Neutrophil (primary cell): ENCODE data around the gene MRPL45.

Source experiments
- H3K27ac ChIP-seq: fragments of 200-600 bp; sonication (generic); 2 replicates; pipeline ENCODE4 v1.5.1; 2016; ENCODE audit warnings: mild to moderate bottlenecking, moderate library complexity
- H3K27me3 ChIP-seq: fragments of 200-600 bp; sonication (generic); 2 replicates; pipeline ENCODE4 v1.6.0; 2016; ENCODE audit warnings: mild to moderate bottlenecking
- H3K36me3 ChIP-seq: fragments of 200-600 bp; sonication (generic); 2 replicates; pipeline ENCODE4 v1.5.1; 2017
- H3K4me1 ChIP-seq, 2 experiments: fragments of 200-600 bp in 1 of 2; sonication (generic) in 1 of 2; 1 replicate in 1 of 2; 2 replicates in 1 of 2; pipeline versions ENCODE4 v1.5.1 to v1.6.1; 2013 to 2016; ENCODE audit warnings: low read depth in 1 of 2, low read length in 1 of 2, mild to moderate bottlenecking in 1 of 2, moderate library complexity in 1 of 2; ENCODE audit not compliant: control insufficient read depth in 1 of 2, insufficient read depth in 1 of 2
- H3K4me3 ChIP-seq, 2 experiments: fragments of 200-600 bp in 1 of 2; sonication (generic) in 1 of 2; 1 replicate in 1 of 2; 2 replicates in 1 of 2; pipeline ENCODE4 v1.5.1; 2013 to 2016; ENCODE audit warnings: low read depth in 1 of 2, low read length in 1 of 2, mild to moderate bottlenecking in 1 of 2, moderate library complexity in 1 of 2
- H3K9me3 ChIP-seq: fragments of 200-600 bp; sonication (generic); 2 replicates; pipeline ENCODE4 v1.5.1; 2016
- TF ChIP-seq, protein P1 (sequence below): fragments of 200-600 bp; sonication (generic); IDR thresholded peaks from 2 replicates; pipeline ENCODE4 v1.5.1; 2016; ENCODE audit warnings: antibody characterized with exemption

MRPL45 gene

DNA sequence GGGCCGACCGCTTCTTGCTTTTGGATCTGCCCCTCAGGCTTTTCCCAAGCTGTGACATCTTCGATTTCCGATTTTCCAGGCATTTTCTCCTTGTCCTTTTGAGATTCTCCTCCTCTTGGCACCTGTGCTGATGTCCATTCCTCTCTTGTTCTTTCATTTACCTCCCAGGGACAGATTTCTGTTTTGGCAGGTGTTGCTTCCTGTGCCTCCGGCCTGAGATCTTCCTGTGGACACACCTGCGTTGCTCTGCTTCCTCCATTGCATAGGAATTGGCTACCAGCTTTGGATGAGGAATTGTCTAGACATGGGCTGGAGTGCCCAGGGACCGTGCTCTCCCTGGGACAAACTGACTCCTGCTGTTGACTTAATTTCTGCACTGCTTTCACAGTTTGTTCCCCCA lies 31.7 kb downstream of the MRPL45 start:
- no peak overlapping the region for H3K4me3 ChIP-seq
- peaks cover 0 to 3% of the 10 kb centered on the region in 2 experiments for H3K4me1 ChIP-seq
- H3K27me3 ChIP-seq = no peaks in the 10 kb centered on the region
- TF ChIP-seq, protein P1, sequence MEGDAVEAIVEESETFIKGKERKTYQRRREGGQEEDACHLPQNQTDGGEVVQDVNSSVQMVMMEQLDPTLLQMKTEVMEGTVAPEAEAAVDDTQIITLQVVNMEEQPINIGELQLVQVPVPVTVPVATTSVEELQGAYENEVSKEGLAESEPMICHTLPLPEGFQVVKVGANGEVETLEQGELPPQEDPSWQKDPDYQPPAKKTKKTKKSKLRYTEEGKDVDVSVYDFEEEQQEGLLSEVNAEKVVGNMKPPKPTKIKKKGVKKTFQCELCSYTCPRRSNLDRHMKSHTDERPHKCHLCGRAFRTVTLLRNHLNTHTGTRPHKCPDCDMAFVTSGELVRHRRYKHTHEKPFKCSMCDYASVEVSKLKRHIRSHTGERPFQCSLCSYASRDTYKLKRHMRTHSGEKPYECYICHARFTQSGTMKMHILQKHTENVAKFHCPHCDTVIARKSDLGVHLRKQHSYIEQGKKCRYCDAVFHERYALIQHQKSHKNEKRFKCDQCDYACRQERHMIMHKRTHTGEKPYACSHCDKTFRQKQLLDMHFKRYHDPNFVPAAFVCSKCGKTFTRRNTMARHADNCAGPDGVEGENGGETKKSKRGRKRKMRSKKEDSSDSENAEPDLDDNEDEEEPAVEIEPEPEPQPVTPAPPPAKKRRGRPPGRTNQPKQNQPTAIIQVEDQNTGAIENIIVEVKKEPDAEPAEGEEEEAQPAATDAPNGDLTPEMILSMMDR = no peak
- H3K9me3 ChIP-seq = no peaks in the 10 kb centered on the region
- no peak overlapping the region for H3K27ac ChIP-seq
- H3K36me3 ChIP-seq = no peaks in the 10 kb centered on the region

DNA sequence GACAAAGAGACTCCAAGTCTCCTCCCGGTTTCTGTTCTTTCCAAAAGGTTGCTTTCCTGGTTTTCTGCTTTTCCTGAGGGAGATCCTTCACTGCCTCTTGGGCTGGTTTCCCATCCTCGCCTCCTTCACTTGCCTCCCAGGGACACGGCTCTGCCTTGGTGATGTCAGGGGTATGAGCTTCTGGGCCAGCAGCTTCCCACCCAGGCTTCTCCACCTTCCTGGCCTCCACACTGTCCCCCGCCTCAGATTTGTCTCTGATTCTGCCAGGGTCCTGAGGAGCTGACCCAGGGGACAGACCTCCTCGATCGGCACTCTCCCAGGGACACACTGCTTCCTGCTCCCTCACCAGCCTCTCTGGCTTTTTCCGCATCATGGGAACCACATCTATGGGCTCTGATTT lies 32.3 kb downstream of the MRPL45 start:
- Histone ChIP-seq H3K27me3 (no peaks in the 10 kb centered on the region), H3K4me3 (no peak overlapping the region), H3K9me3 (no peaks in the 10 kb centered on the region), H3K27ac (no peak overlapping the region), H3K36me3 (no peaks in the 10 kb centered on the region), H3K4me1 (peaks cover 0 to 3% of the 10 kb centered on the region in 2 experiments)
- TF ChIP-seq, protein P1 = no peak

DNA sequence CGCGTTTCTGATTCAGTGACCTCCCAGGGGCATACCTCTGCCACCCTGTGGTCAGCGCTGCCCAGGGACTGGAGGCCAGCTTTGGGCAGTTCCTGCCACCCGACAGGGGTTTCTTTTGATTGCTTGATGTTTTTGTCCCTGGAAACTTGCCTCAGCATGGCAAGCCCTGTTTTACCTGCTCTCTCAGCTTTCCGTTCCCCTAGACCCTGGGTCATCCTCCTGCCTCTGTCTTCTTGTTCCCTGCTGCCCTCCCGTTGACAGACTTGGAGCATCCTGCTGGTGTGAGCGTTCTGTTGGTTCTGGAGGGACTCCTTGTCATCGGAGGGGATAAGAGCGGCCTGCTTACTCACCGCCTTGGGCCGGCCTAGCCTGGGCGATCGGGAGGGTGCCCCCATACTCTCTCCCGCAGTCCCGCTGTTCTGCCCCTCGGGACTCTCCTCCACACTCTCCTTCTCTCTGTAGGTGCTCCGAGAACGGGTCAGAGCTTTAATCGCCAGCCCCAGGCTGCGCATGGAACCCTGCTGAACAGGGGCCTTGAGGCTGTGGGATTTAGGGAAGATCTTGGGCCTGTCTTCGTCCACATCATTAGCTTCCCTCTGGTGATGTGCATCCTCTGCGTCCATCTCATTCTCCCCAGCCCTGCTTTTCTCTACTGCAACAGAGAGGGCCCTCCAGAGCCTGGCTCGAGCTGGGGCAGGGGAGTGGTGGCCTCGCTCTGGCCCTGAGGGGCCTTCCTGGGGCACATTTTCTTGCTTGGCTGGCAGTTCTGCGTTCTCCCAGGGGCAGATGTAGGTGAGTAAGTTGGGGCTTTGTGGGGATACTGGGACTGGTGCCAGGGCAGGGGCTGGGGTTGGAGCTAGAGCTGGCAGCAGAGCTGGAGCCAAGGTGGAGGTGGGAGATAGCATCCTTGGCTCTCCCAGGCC lies 33.1 kb downstream of the MRPL45 start:
- no peak overlapping the region for H3K4me3 ChIP-seq
- H3K27me3 ChIP-seq = no peaks in the 10 kb centered on the region
- no peaks in the 10 kb centered on the region for H3K9me3 ChIP-seq
- TF ChIP-seq, protein P1 = no peak
- H3K4me1 ChIP-seq = peaks cover 0 to 3% of the 10 kb centered on the region in 2 experiments
- H3K36me3 ChIP-seq = no peaks in the 10 kb centered on the region
- no peak overlapping the region for H3K27ac ChIP-seq

DNA sequence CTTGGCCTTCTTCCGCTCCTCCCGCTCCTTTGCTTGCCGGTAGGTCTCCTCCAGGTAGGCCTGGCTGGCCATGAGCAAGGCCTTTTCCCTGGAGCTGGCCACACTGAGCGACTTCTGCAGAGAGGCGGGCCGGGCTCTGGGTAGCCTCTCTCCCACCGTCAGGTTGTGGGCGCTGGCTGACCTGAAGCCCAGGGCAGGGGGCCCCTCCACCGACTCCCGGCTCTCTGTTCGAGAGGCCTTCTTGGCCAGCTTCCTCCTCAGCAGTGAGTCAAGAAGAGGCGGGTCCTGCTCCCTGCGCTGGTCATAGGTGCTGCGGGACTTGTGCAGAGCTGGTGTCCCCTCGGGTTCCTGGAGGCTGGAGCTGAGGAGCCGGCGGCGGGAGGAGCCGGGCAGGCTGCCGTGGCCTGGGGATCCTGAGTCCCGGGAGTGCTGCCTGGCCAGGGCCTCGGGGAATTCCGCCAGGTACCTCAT lies 34.0 kb downstream of the MRPL45 start:
- Histone ChIP-seq H3K27me3 (no peaks in the 10 kb centered on the region), H3K36me3 (no peaks in the 10 kb centered on the region), H3K9me3 (no peaks in the 10 kb centered on the region), H3K4me3 (no peak overlapping the region), H3K4me1 (peaks cover 0 to 3% of the 10 kb centered on the region in 2 experiments), H3K27ac (no peak overlapping the region)
- TF ChIP-seq, protein P1 = no peak

DNA sequence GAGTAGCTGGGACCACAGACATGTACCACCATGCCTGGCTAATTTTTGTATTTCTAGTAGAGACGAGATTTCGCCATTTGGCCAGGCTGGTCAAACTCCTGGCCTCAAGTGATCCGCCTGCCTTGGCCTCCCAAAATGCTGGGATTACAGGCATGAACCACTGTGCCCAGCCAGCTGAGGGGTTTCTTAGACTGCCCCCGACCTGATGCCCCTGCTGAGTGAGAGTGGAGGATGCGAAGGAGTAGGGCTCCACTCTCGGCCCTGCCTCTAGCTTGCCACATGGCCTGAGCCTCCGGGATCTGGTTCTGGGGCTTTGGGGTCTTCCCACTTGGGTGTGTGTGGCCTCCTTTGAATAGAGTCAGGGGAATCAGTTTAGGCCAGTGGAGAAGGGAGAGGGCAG lies 35.8 kb downstream of the MRPL45 start:
- TF ChIP-seq, protein P1 = no peak
- Histone ChIP-seq H3K27me3 (no peaks in the 10 kb centered on the region), H3K4me1 (no peaks in the 10 kb centered on the region), H3K4me3 (no peak overlapping the region), H3K27ac (no peak overlapping the region), H3K36me3 (no peaks in the 10 kb centered on the region), H3K9me3 (no peaks in the 10 kb centered on the region)
